ENCODE data around the gene GPI.

GPI gene

GRCh38 chr19:34448191-34448590 is 83.2 kb downstream of the GPI start:
- TF ChIP-seq CTCF (IDR thresholded peaks at IDR 0.05; ENCODE audit: extremely low read depth, insufficient read depth, missing control alignments), result no peak
- no peak for DNase-seq (ENCODE audit: low spot score)
- in situ Hi-C loops (cut with MboI; ENCODE audit: low pct_unique_long_range_greater_than_20kb, low sequenced_read_pairs, unreplicated experiment), result no loop called here

All from GM13977 (cell line).